Activated T-cell treated with anti-CD3 and anti-CD28 coated beads, Interleukin-2, amount 50 U/mL, for 4 hours (primary cell): ENCODE measurements around the gene SUGCT. TPM values are rescaled to one million over a fixed set of nuclear protein-coding genes. Genes with fewer than 3 reads are reported as not detected.
"Not testable (repeated sequence)": the region's sequence is repeated elsewhere in the genome, so short reads cannot be mapped to it uniquely, and the experiment has no call there.

Source experiments
- ATAC-seq, 2 donors: fragments of 200-7000 bp; cut with Tn5 transposase; one replicate each; pipeline ENCODE4 v1.10.0; 2021
- DNase-seq: peaks from one replicate; pipeline ENCODE4 v3.0.0-alpha.2; 2020
- H3K27me3 Mint-ChIP-seq: one replicate; pipeline ENCODE4 v1.8.0; 2021; ENCODE audit warnings: low read depth, mixed read lengths
- H3K36me3 Mint-ChIP-seq: one replicate; pipeline ENCODE4 v1.8.0; 2022; ENCODE audit warnings: mixed read lengths; ENCODE audit not compliant: insufficient read depth
- H3K4me1 Mint-ChIP-seq: one replicate; pipeline ENCODE4 v1.8.0; 2021; ENCODE audit warnings: low read depth, mixed read lengths
- H3K4me3 Mint-ChIP-seq: one replicate; pipeline ENCODE4 v1.8.0; 2021; ENCODE audit warnings: mild to moderate bottlenecking, moderate library complexity, mixed read lengths
- H3K9me3 Mint-ChIP-seq: one replicate; pipeline ENCODE4 v1.8.0; 2021; ENCODE audit warnings: mixed read lengths
- total RNA-seq, 3 donors: library from RNA; stranded (reverse); gene quantifications; one replicate each; pipeline ENCODE4 v1.2.1, GENCODE V29; 2021

Gene SUGCT
- total RNA-seq, 3 donors from 2014 or later: 1.3 to 2.5 (median 2.1) TPM

GRCh38 chr7:40638545-40639320 is 503.9 kb downstream of the SUGCT start:
- Mint-ChIP-seq H3K36me3 (no peaks in the 10 kb centered on the region), H3K4me3 (no peak overlapping the region), H3K27me3 (no peaks in the 10 kb centered on the region), H3K4me1 (no peaks in the 10 kb centered on the region), H3K9me3 (peaks cover 4% of the 10 kb centered on the region)
- no peak for ATAC-seq
- DNase-seq: no peak

- Mint-ChIP-seq H3K4me3 (no peak overlapping the region), H3K9me3 (no peaks in the 10 kb centered on the region), H3K27me3 (no peaks in the 10 kb centered on the region), H3K4me1 (peaks cover 4% of the 10 kb centered on the region), H3K36me3 (no peaks in the 10 kb centered on the region)
- no peak for ATAC-seq
- DNase-seq: no peak
Observed at GRCh38 chr7:40640566-40640965, 505.8 kb downstream of the SUGCT start.

DNA sequence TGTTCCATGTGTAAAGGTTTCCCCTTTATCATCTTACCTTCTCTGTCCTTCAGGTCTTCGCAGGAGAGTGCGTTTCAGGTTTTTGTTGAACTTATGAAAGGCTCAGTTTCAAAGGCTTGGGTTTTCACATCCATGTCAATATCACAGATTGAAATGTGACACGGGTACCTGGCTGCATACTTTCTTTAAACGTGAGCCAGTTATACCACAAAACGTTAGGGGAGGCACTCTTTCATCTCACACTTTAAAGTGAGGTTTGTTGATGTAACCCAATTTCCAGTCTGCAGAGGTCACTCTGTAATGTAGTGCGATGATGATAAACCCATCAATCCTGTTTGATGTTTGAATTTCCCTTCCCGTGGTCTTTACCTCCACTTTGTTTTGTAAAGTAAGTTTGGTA is 506.9 kb downstream of the SUGCT start:
- DNase-seq (no peak), ATAC-seq (no peak)
- Mint-ChIP-seq H3K36me3 (no peaks in the 10 kb centered on the region), H3K9me3 (no peaks in the 10 kb centered on the region), H3K27me3 (no peaks in the 10 kb centered on the region), H3K4me3 (no peak overlapping the region), H3K4me1 (peaks cover 4% of the 10 kb centered on the region)

DNA sequence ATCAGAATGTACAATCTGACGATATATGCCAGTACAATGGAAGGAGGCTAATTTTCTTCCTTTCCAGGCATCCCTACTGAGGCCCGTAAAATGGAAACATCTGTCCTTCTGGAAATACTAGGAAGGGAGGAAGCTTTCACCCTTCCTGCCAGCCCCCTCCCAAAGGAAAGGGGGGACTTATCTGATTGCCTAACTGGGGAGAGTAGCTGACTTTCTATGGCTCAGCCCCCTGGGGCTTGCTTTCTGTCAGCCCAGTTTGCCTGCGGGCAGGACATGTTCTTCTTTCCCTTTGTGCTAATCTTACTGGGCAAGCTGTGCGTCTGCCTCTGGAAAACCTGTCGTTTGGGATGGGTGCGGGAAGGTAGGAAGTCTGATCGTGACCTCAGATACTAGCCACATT is 508.9 kb downstream of the SUGCT start:
- Mint-ChIP-seq H3K36me3 (no peaks in the 10 kb centered on the region), H3K9me3 (no peaks in the 10 kb centered on the region), H3K4me1 (peaks cover 4% of the 10 kb centered on the region), H3K4me3 (no peak overlapping the region), H3K27me3 (no peaks in the 10 kb centered on the region)
- ATAC-seq: no peak
- no peak for DNase-seq

DNA sequence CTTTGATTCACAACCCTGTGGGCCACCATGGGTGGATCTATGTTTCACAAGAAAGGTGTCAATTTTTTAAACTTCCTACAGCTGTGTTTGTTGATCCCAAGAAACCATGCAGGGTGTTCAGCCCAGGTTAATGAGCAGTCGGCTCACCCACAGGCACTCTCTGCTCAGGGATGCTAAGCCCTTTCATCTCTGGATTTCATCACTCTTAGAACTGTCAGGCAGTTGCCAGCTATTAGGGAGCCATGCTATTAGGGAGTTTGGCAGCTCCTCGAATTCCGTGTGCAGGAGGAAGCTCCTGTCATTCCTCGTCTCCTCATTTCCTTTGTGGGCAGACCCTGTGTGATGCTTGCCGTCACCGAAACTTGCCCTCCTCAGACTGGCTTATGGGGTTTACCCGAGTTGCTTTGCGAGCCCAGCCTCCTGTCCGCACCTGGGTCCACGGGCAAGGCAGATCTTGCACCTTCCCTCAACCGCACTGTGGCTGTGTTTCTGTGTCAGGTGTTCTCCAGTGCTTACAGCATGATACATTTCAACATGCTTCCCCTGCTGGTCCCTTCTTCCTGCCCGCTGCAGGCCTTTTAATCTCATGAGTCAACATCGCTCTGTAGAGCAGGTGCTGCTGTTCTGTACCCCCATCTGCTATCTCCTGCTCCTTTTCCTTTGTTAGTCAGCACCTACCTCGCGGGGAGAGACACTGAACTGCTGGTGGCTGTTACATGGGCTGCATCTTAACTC is 509.8 kb downstream of the SUGCT start:
- Mint-ChIP-seq H3K4me3 (no peak overlapping the region), H3K9me3 (no peaks in the 10 kb centered on the region), H3K36me3 (no peaks in the 10 kb centered on the region), H3K27me3 (no peaks in the 10 kb centered on the region), H3K4me1 (peaks cover 4% of the 10 kb centered on the region)
- peak in 1 of 2 donors; percentile 40 for ATAC-seq
- no peak for DNase-seq

GRCh38 chr7:40645197-40645596 is 510.4 kb downstream of the SUGCT start:
- Mint-ChIP-seq H3K4me1 (peaks cover 4% of the 10 kb centered on the region), H3K36me3 (no peaks in the 10 kb centered on the region), H3K27me3 (no peaks in the 10 kb centered on the region), H3K9me3 (no peaks in the 10 kb centered on the region), H3K4me3 (no peak overlapping the region)
- no peak for DNase-seq
- no peak for ATAC-seq

- DNase-seq: no peak
- Mint-ChIP-seq H3K27me3 (no peaks in the 10 kb centered on the region), H3K36me3 (no peaks in the 10 kb centered on the region), H3K9me3 (peaks cover 5% of the 10 kb centered on the region), H3K4me3 (no peak overlapping the region), H3K4me1 (peaks cover 4% of the 10 kb centered on the region)
- no peak for ATAC-seq
Observed at GRCh38 chr7:40646717-40647116, 511.9 kb downstream of the SUGCT start.

DNA sequence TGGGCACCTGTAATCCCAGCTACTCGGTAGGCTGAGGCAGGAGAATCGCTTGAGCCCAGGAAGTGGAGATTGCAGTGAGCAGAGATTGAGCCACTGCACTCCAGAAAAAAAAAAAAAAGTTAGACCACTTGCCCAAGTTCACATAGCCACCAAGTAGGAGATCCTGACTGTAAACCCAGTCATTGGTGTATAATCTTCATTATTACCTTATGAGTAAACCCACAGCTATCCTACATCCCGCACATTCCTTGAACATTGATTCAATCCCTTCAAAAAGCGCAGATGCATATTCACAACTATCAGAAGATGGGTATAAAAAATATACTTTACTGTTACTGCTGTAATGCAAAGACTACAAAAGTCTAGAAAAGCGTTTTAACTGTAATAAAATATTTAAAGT is 512.9 kb downstream of the SUGCT start:
- Mint-ChIP-seq H3K36me3 (no peaks in the 10 kb centered on the region), H3K27me3 (no peaks in the 10 kb centered on the region), H3K4me3 (no peak overlapping the region), H3K9me3 (peaks cover 6% of the 10 kb centered on the region), H3K4me1 (peaks cover 4% of the 10 kb centered on the region)
- ATAC-seq: no peak
- no peak for DNase-seq

- Mint-ChIP-seq H3K9me3 (peaks cover 9% of the 10 kb centered on the region), H3K27me3 (no peaks in the 10 kb centered on the region), H3K4me3 (no peak overlapping the region), H3K4me1 (peaks cover 4% of the 10 kb centered on the region), H3K36me3 (no peaks in the 10 kb centered on the region)
- ATAC-seq (no peak), DNase-seq (no peak)
Observed at GRCh38 chr7:40649247-40649646, 514.4 kb downstream of the SUGCT start.

- not testable (repeated sequence) for H3K36me3 Mint-ChIP-seq, H3K4me3 Mint-ChIP-seq, DNase-seq, ATAC-seq, H3K27me3 Mint-ChIP-seq, H3K4me1 Mint-ChIP-seq, H3K9me3 Mint-ChIP-seq
Observed at GRCh38 chr7:40650903-40651302, 516.1 kb downstream of the SUGCT start.

- no peak overlapping the region for H3K4me3 Mint-ChIP-seq
- H3K36me3 Mint-ChIP-seq: no peaks in the 10 kb centered on the region
- H3K9me3 Mint-ChIP-seq: peaks cover 9% of the 10 kb centered on the region
- no peak for DNase-seq
- H3K27me3 Mint-ChIP-seq: no peaks in the 10 kb centered on the region
- ATAC-seq: no peak
- no peaks in the 10 kb centered on the region for H3K4me1 Mint-ChIP-seq
Observed at GRCh38 chr7:40654171-40654570, 519.4 kb downstream of the SUGCT start.

GRCh38 chr7:40655426-40655825 is 520.6 kb downstream of the SUGCT start:
- Mint-ChIP-seq H3K36me3 (no peaks in the 10 kb centered on the region), H3K9me3 (peaks cover 9% of the 10 kb centered on the region), H3K4me3 (no peak overlapping the region), H3K27me3 (no peaks in the 10 kb centered on the region), H3K4me1 (no peaks in the 10 kb centered on the region)
- ATAC-seq (no peak), DNase-seq (no peak)

DNA sequence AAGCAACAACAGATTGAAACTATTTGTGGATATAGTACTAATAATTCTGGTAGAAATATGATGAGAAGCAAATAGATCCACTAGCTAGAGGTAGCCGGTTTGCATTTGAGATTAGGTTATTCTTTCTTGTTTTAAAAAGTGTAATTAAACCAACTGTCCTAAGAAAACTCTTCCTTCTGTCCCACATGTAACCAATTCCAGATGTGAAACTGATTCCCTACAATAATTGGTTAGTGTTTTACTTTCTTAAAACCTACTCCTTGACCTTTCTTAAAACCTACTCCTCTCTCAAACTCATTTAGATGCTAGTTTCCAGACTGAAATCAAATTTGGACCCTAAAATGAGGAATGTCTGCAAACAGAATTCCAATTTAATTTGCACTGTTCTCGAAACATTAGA is 521.5 kb downstream of the SUGCT start:
- ATAC-seq: no peak
- H3K9me3 Mint-ChIP-seq: peaks cover 5% of the 10 kb centered on the region
- no peak overlapping the region for H3K4me3 Mint-ChIP-seq
- H3K4me1 Mint-ChIP-seq: no peaks in the 10 kb centered on the region
- H3K27me3 Mint-ChIP-seq: no peaks in the 10 kb centered on the region
- DNase-seq: no peak
- H3K36me3 Mint-ChIP-seq: no peaks in the 10 kb centered on the region

- Mint-ChIP-seq H3K9me3 (no peaks in the 10 kb centered on the region), H3K27me3 (no peaks in the 10 kb centered on the region), H3K4me1 (no peaks in the 10 kb centered on the region), H3K4me3 (no peak overlapping the region), H3K36me3 (no peaks in the 10 kb centered on the region)
- DNase-seq (no peak), ATAC-seq (no peak)
Observed at GRCh38 chr7:40658729-40659128, 523.9 kb downstream of the SUGCT start.

DNA sequence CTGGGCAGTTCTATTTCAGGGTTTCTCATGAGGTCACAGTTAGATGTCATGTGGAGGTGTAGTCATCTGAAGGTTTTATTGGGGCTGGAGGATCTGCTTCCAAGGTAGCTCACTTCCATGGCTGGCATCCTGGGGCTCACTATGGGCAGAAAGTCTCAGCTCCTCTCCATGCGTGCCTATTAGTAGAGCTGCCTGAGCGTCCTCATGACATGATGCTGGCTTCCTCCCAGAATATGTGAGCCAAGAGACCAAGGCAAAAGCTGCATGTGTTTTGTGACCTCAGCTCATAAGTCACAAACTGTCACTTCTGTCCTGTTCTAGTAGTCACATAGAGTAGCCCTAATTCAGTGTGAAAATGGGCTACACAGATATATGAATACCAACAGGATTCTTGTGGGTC is 524.4 kb downstream of the SUGCT start:
- no peaks in the 10 kb centered on the region for H3K9me3 Mint-ChIP-seq
- H3K36me3 Mint-ChIP-seq: no peaks in the 10 kb centered on the region
- H3K4me3 Mint-ChIP-seq: no peak overlapping the region
- DNase-seq (no peak), ATAC-seq (no peak)
- no peaks in the 10 kb centered on the region for H3K4me1 Mint-ChIP-seq
- no peaks in the 10 kb centered on the region for H3K27me3 Mint-ChIP-seq
